GM19468 (cell line): ENCODE measurements around the gene NSUN6.
"Not testable (repeated sequence)": the region's sequence is repeated elsewhere in the genome, so short reads cannot be mapped to it uniquely, and the experiment has no call there.

Experiments used
- ATAC-seq: cut with Tn5 transposase; IDR thresholded peaks from one replicate; pipeline ENCODE4 v1.9.1; 2021; ENCODE audit warnings: mild to moderate bottlenecking, moderate library complexity, moderate number of reproducible peaks; ENCODE audit not compliant: unreplicated experiment; ENCODE audit errors: extremely low read depth

NSUN6 gene

DNA sequence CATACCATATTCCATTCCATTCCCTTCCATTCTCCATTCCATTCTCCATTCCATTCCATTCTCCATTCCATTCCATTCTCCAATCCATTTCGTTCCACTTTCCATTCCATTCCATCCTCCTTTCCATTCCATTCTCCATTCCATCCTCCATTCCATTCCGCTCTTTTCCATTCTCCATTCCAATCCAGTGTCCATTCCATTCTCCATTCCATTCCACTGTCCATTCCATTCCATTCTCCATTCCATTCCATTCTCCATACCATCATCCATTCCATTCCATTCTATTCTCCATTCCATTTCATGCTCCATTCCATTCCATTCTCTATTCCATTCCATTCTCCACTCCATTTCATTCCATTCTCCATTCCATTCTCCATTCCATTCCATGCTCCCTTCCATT, 81.0 kb downstream of the NSUN6 start:
- not testable (repeated sequence) for ATAC-seq

DNA sequence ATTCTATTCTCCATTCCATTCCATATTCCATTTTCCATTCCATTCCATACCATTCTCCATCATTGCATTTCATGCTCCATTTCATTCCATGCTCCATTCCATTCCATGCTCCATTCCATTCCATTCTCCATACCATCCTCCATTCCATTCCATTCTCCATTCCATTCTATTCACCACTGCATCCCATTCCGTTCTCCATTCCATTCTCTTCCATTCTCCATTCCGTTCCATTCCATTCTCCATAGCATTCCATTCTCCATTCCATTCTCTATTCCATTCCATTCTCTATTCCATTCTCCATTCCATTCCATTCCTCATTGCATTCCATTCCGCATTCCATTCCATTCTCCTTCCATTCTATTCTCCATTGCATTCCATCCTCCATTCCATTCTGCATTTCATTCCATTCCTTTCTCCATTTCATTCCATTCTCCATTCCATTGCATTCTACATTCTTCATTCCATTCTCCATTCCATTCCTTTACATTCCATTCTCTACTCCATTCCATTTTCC, 84.0 kb downstream of the NSUN6 start:
- no peak for ATAC-seq

GRCh38 chr10:18566177-18566576, 85.2 kb downstream of the NSUN6 start:
- no peak for ATAC-seq

GRCh38 chr10:18565006-18565405, 86.4 kb downstream of the NSUN6 start:
- ATAC-seq = no peak

DNA sequence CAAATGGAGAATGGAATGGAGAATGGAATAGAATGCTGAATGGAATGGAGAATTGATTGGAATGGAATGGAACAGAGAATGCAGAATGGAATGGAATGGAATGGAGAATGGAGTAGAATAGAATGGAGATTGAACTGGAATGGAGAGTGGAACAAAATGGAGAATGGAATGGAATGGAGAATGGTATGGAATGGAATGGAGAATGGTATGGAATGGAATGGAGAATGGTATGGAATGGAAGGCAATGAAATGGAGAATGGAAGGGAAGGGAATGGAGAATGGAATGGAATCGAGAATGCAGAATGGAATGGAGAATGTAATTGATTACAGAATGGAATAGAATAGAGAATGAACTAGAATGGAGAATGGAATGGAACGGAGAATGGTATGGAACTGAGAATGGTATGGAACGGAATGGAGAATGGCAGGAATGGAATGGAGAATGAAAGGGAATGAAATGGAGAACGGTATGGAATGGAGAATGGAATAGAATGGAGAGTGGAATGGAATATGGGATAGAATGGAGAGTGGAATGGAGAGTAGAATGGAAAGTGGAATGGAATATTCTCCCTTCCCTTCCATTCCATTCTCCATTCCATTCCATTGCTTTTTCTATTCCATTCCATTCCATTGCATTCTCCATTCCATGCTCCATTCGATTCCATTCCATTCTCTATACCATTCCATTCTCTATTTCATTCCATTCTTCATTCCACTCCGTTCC, 88.2 kb downstream of the NSUN6 start:
- ATAC-seq = no peak

- no peak for ATAC-seq
Observed at GRCh38 chr10:18561861-18562551, 89.4 kb downstream of the NSUN6 start.

DNA sequence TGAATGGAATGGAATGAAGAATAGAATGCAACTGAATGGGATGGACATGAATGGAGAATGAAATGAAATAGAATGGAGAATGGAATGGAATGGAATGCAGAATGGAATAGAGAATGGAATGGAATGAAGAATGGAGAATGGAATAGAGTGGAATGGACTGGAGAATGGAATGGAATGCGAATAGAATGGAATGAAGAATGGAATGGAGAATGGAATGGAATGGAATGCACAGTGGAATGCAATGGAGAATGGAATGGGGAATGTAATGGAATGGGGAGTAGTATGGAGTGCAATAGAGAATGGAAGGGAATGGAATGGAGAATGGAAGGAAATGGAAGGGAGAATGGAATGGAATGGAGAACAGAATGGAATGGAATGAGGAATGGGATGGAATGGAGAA, 93.4 kb downstream of the NSUN6 start:
- ATAC-seq = no peak

- ATAC-seq = no peak
Observed at GRCh38 chr10:18556522-18557147, 94.8 kb downstream of the NSUN6 start.

DNA sequence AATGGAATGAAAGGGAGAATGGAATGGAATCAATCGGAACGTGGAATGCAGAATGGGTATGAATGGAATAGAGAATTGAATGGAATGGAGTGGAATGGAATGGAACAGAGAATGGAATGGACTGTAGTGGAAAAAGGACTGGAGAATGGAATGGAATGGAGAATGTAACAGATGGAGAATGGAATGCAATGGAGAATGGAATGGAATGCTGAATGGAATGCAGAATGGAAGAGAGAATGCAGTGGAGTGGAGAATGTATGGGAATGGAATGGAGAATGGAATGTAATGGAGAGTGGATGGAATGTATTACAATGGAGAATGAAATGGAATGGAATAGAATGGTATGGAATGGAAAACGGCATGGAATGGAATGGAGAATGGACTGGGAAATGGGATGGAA, 96.9 kb downstream of the NSUN6 start:
- no peak for ATAC-seq

GRCh38 chr10:18551473-18551872, 99.9 kb downstream of the NSUN6 start:
- ATAC-seq = no peak

DNA sequence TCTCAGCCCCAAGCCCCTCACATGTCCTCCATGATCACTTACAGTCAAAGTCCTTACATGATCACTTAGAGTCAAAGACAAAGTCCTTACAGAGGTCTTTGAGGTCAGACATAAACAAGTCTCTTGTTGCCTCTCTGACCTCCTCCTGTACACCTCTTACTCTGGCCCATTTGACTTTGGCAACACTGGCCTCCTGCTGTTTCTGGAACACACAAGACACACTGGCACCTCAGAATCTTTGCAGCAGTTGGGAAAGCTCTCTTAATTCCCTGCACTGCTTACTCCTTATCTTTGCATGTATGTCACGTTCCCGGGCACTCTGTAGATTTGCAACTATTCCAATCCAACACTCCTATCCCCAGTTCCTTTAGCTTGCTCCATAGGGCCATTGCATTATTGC, 102.3 kb downstream of the NSUN6 start:
- ATAC-seq = no peak

GRCh38 chr10:18545621-18546305, 105.6 kb downstream of the NSUN6 start:
- ATAC-seq = no peak

DNA sequence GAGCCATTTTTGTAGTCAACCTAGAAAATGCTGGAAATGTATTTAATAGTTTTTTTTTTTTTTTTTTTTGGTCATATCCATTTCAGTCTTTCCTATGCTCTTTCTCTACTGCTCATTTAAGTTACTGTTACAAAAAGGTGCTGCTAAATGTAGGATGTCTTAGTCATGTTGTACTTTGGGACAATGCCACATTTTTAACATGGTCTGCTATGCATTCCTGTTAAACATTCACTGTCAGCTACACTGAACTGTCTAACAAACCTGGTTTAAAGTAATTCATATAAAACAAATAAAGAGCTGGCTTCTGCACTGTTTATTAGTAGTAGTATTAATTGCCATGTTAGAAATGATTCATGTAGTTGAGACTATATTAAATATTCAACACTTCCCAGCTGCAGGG, 108.6 kb downstream of the NSUN6 start:
- ATAC-seq = no peak

GRCh38 chr10:18540195-18540594, 111.2 kb downstream of the NSUN6 start:
- ATAC-seq = no peak

DNA sequence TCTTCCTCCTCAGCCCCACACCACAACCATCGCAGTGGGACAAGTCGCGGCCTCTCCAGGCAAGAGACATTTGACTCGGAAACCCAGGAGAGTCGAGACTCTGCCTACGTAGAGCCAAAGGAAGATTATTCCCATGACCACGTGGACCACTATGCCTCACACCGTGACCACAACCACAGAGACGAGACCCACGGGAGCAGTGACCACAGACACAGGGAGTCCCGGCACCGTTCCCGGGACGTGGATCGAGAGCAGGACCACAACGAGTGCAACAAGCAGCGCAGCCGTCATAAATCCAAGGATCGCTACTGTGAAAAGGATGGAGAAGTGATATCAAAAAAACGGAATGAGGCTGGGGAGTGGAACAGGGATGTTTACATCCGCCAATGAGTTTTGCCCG, 112.1 kb downstream of the NSUN6 start:
- ATAC-seq = no peak

DNA sequence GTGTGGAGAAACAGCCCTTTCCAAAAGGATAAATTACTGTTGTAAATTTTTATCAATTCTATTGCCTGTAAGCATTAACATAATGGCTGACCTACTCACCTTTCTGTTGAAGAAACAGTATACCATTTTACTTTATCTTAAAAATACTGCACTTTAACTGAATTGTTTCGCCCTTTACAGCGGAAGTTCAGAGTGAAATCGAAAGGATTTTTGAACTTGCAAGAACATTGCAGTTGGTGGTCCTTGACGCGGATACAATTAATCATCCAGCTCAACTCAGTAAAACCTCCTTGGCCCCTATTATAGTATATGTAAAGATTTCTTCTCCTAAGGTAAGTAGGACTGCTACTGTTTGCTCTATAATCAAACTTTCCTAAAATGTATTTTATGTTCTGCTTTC, 117.5 kb downstream of the NSUN6 start:
- no peak for ATAC-seq

DNA sequence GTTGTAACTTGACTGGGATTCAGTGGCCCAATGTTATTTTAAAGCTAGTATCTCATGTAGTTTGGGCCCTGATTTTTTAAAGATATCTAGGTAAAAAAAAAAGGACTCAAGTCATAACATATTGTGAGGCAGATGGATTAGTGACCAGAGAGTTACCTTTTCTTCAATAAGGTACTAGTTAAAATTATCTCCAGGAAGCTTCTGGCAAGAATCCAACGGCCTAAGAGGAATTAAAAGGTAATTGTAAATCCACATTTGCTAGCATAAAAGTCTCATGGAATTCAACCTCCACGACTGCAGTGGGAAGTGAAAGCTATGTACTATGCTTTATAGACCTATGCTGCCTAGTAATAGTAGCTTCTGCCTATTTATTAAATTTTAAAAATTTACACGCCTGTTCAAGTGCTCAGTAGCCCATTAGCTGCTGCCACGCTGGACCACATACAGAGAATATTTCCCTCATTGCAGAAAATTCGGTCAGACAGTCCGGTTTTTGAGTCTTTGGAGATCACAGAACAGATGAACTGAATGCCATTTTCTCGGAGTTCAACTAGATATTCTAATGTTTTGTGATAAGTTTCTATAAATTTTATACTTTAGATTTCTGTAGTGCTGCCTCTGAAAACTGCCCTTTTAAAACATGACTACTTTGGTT, 118.4 kb downstream of the NSUN6 start:
- no peak for ATAC-seq

GRCh38 chr10:18528292-18528691, 123.1 kb downstream of the NSUN6 start:
- no peak for ATAC-seq

- ATAC-seq = no peak
Observed at GRCh38 chr10:18527687-18528086, 123.7 kb downstream of the NSUN6 start.

- ATAC-seq = no peak
Observed at GRCh38 chr10:18523858-18524257, 127.5 kb downstream of the NSUN6 start.
